Activated naive CD4-positive, alpha-beta T cell (primary cell): Measurements from ENCODE around the gene CAV2.

ENCODE experiments used
- DNase-seq, 4 experiments: peaks; one replicate each; lab custom pipeline; 2025; lab: John Stamatoyannopoulos, UW

CAV2 gene

GRCh38 chr7:116547347-116547746 lies 47.8 kb downstream of the CAV2 start:
- DNase-seq = no peak

DNA sequence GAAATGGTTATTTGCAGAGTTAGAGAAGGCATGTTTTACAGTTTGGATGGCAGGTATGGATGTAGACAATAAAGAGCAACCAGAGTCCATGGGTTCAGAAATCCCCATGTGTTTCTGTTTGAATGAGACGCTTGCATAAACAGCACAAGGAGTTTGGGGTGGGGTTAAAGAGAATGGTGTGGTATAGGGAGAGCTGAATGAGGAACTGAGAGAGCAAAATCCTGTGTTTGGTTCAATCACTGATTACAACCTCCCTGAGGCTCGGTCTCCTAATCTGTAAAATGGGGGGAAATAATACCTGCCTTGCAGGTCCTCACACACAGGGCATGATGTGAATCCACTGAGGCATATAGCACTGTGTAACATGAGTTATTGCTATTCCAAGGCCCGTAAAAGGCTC lies 49.0 kb downstream of the CAV2 start:
- no peak for DNase-seq

GRCh38 chr7:116549370-116549769 lies 49.8 kb downstream of the CAV2 start:
- DNase-seq = no peak

DNA sequence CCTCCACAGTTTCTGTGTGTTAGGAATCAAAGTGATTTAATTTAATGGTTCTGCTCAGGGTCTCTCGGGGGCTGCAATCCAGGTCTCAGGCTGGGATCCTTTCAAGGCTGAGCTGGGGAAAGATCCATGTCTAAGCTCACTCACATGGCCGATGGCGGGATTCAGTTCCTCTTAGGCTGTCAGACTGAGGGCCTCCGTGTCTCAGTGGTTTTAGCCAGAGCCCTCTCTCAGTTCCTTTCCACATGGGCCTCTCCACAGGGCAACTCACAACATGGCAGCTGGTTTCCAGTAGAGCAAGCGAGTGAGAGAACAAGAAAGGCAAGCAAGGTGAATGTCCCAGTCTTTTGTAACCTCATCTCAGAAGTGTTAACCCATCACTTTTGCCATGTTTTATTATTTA lies 52.2 kb downstream of the CAV2 start:
- no peak for DNase-seq

GRCh38 chr7:116552602-116553001 lies 53.1 kb downstream of the CAV2 start:
- DNase-seq = no peak

DNA sequence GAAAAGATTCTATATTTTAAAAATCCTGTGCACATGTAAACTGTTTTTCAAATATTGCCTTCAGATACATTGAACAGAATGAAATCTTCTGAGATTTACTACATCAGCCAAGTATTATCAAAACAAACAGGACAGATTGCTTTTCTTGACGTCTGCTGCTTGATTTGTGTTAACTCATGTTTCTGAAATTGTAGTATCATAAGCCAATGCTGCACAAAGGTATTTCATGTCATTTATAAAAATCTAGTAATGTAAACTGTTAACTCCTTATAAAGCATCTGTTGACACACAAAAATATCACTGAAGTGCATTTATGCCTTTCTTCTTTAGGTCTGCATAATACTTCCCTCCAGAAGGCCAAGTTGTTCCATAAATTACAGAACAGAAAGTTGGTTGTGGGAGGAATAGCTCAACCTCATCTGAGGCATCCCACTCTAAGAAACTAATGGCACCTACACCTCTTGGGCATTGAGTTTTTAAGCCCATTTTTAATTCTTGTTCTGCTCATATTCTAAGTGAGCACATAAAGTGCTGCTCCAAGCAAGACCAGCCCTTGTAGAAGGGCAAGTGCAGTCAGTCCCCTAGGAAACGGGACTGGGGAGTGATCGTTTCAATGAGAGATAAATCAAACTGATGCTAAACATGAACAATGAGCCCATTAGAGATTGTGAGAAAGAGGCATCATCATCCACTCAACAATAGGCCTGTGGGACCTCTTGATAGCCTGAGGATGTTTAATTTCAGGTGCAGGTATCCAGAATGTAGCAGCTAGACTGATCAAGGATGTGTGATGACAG lies 53.8 kb downstream of the CAV2 start:
- DNase-seq = no peak

GRCh38 chr7:116554436-116554835 lies 54.9 kb downstream of the CAV2 start:
- DNase-seq = no peak

DNA sequence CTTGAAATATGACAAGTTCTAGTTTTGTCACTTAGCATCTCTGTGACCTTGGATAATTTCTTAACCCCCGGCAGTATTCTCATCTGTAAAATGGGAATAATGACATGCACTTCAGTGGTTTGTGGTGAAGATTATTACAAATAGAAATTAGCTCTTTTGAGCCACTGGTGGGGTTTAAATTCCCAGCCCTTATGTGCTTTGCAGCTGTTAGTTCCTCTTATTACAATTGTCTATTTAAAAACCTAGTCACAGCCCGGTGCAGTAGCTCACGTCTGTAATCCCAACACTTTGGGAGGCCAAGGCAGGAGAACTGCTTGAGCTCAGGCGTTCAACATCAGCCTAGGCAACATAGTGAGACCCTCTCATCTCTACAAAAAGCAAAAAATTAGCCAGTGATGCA lies 55.4 kb downstream of the CAV2 start:
- no peak for DNase-seq

DNA sequence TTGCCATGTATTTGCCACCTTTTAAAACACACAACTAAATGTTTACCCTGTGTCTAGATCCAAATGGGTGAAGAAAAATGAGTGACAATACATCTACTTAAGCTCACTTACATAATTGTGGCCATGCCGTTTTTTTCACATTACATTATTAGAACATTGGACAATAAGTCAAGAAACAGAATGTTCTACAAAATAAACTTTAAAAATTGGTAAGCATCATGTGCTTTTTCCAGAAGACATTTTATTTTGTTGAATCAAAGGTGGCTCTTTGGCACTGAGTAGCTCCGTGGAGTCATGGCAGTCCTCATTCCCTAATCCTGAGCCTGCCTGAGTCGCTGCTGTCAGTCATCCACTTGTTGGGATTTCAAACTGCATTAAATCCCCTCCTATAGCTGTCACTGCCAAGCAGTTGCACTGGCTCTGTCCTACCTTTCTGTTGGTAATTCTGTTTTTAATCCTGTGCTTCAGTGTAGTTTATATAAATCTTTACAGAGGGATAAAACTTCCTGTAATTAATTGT lies 57.6 kb downstream of the CAV2 start:
- DNase-seq = no peak

DNA sequence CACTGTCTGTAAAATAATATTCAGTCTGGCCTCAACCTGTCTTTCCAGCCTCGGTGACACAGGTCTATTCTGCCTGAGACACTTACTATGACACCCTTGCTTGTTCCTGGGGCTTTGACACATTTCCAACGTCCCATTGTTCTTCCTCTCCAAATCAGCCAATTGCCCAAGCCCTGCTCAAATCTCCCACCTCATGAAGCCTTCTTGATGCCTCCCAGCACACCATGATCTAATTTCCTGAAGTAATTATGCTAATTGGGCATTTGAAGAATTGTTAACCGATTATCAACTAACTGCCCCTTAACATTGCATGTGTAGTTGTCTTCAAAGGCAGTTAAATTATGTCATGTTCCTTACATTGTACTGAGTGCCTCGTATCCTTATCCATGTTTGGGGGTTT lies 58.4 kb downstream of the CAV2 start:
- no peak for DNase-seq
